GM13977 (cell line): ENCODE data around the gene PRKCB.

ENCODE experiments used
- DNase-seq: peaks from one replicate; pipeline ENCODE4 v3.0.0; 2012; ENCODE audit warnings: low spot score
- CTCF ChIP-seq: IDR thresholded peaks from 2 replicates; pipeline ENCODE4 v1.5.1; 2012; ENCODE audit warnings: mild to moderate bottlenecking, control low read depth; ENCODE audit not compliant: insufficient read depth; ENCODE audit errors: extremely low read depth, missing control alignments
- in situ Hi-C: fragments of 300-500 bp; cut with MboI; formaldehyde crosslinking; loops from one replicate; pipeline ENCODE4 v1.12.0; 2022; ENCODE audit warnings: low sequenced_read_pairs, low pct_unique_long_range_greater_than_20kb, mixed read lengths, inconsistent platforms; ENCODE audit not compliant: unreplicated experiment

The PRKCB gene

GRCh38 chr16:23900480-23901177 is 64.8 kb downstream of the PRKCB start:
- in situ Hi-C loops = no loop called here
- DNase-seq = no peak
- TF ChIP-seq CTCF = no peak

DNA sequence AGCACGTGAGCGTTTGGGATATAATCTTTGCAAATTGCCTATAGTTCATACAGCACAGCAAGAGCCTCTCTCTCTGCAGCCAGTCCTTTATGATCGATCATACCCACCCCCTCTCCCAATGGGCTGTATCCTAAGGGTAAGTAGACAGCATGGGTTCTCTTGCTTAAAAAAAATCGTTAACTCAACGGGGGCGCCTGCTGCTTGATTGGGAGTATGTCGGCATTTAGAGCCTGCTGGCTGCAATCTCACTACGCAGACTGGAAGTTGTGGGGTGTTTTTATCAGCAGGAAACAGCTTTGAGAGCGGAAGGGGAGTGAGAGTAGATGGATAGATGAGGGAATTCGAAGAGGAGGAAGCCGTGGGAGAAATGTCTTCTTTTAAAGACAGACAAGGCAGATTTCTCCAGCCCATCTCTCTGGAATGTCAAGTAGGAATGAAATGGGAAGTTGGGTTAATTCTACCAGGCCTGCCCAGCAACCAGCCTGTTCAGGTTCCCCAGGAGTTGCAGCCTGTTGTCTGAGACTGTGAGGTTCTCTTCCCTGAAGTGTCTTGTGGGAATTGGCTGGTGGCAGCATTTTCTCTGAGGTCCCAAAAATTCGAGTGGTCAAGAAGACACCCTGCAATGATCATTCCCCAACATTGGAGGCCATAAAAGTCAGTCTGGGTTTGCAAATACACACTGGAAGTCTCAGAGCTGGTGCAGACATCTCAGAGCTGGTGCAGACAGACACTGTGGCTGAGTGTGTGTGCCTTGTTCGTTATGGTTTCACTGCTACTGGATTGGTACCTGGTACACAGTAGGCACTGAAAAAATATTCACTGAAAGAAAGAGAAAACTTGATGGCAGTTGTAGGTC is 65.6 kb downstream of the PRKCB start:
- TF ChIP-seq CTCF = no peak
- in situ Hi-C loops = no loop called here
- DNase-seq = no peak

- no peak for DNase-seq
- TF ChIP-seq CTCF = no peak
- in situ Hi-C loops = no loop called here
Observed at GRCh38 chr16:23902034-23902747, 66.4 kb downstream of the PRKCB start.

DNA sequence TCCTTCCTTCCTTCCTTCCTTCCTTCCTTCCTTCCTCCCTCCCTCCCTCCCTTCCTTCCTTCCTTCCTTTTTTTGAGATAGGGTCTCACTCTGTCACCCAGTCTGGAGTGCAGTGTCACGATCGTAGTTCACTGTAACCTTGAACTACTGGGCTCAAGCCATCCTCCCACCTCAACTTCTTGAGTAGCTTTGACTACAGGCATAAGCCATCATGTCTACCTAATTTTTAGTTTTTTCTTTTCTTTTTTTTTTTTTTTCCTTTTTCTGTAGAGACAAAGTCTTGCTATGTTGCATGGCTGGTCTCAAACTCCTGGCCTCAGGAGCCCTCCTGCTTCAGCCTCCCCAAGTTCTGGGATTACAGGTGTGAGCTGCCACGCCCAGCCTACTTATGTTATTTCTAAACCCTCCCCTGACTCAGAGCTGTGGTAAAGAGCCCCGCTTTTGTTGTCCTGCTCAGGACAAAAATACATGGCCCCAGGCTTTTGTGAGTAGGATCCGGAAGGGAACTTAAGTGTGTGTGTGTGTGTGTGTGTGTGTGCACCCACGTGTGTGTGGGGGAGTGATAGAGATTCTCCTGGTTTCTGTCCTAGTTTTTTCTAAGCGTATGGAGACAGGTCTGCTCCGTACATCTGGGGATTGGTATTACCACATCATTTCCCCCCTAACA is 67.1 kb downstream of the PRKCB start:
- no peak for TF ChIP-seq CTCF
- DNase-seq = no peak
- in situ Hi-C loops = no loop called here

- no peak for DNase-seq
- in situ Hi-C loops = no loop called here
- TF ChIP-seq CTCF = no peak
Observed at GRCh38 chr16:23905027-23905426, 69.2 kb downstream of the PRKCB start.

GRCh38 chr16:23907457-23907902 is 71.7 kb downstream of the PRKCB start:
- no peak for DNase-seq
- in situ Hi-C loops = no loop called here
- no peak for TF ChIP-seq CTCF
